HG02885 (cell line): ENCODE data around the gene KIF2A.

Source experiments
- ATAC-seq: cut with Tn5 transposase; IDR thresholded peaks from one replicate; pipeline ENCODE4 v1.9.1; 2021; ENCODE audit warnings: mild to moderate bottlenecking; ENCODE audit not compliant: unreplicated experiment, poor library complexity

KIF2A gene

GRCh38 chr5:62305715-62306322 is at the start of gene KIF2A:
KIF2A (plus strand) TSS chr5:62306206; CDS start chr5:62306473, 267 bp downstream.
- peak; percentile 91 for ATAC-seq

- ATAC-seq: no peak
Observed at GRCh38 chr5:62257020-62257367, 49.0 kb upstream of the KIF2A start.

- ATAC-seq: no peak
Observed at GRCh38 chr5:62258654-62259053, 47.4 kb upstream of the KIF2A start.

- no peak for ATAC-seq
Observed at GRCh38 chr5:62259699-62260250, 46.2 kb upstream of the KIF2A start.

- peak; percentile 43 for ATAC-seq
Observed at GRCh38 chr5:62260513-62260912, 45.5 kb upstream of the KIF2A start.

GRCh38 chr5:62263401-62263800 is 42.6 kb upstream of the KIF2A start:
- ATAC-seq: no peak

- ATAC-seq: no peak
Observed at GRCh38 chr5:62265648-62266112, 40.3 kb upstream of the KIF2A start.

GRCh38 chr5:62266573-62266972 is 39.4 kb upstream of the KIF2A start:
- no peak for ATAC-seq

- ATAC-seq: no peak
Observed at GRCh38 chr5:62268234-62268633, 37.8 kb upstream of the KIF2A start.

- no peak for ATAC-seq
Observed at GRCh38 chr5:62268792-62269191, 37.2 kb upstream of the KIF2A start.

GRCh38 chr5:62271370-62271769 is 34.6 kb upstream of the KIF2A start:
- no peak for ATAC-seq

GRCh38 chr5:62271870-62272269 is 34.1 kb upstream of the KIF2A start:
- ATAC-seq: no peak

GRCh38 chr5:62273687-62274086 is 32.3 kb upstream of the KIF2A start:
- ATAC-seq: no peak

GRCh38 chr5:62275581-62275980 is 30.4 kb upstream of the KIF2A start:
- ATAC-seq: no peak

- no peak for ATAC-seq
Observed at GRCh38 chr5:62281411-62281810, 24.6 kb upstream of the KIF2A start.

GRCh38 chr5:62282064-62282463 is 23.9 kb upstream of the KIF2A start:
- ATAC-seq: no peak

- ATAC-seq: no peak
Observed at GRCh38 chr5:62283005-62283404, 23.0 kb upstream of the KIF2A start.

GRCh38 chr5:62283861-62284260 is 22.1 kb upstream of the KIF2A start:
- ATAC-seq: no peak

GRCh38 chr5:62284946-62285891 is 20.8 kb upstream of the KIF2A start:
- ATAC-seq: peak; percentile 76

- no peak for ATAC-seq
Observed at GRCh38 chr5:62286834-62287233, 19.2 kb upstream of the KIF2A start.

GRCh38 chr5:62287237-62287636 is 18.8 kb upstream of the KIF2A start:
- no peak for ATAC-seq
